NCI-H2081 (cell line): Measurements from ENCODE around the gene PLEKHH1.

Source experiments
- DNase-seq, 2 experiments: peaks; one replicate each; lab custom pipeline; 2025; lab: John Stamatoyannopoulos, UW

Gene PLEKHH1

DNA sequence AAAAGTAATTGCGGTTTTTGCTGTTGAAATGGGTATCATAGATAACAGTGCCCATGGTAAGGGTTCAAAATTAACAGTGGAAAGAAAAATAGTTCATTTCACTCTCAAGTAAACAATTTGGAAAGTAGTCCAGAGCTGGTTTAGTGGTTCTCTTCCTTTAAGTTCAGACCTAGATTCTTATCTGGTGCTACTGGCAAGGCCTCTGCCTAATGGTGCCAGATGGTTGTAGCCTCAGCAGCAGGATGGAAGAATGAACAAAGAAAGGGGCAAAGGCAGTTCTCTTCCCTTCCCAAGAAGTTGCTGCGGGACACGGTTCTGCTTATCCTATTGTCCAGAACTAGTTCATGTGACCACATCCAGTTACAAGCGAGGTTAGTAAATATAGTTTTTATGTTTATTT, 97.1 kb downstream of the PLEKHH1 start:
- DNase-seq: no peak

DNA sequence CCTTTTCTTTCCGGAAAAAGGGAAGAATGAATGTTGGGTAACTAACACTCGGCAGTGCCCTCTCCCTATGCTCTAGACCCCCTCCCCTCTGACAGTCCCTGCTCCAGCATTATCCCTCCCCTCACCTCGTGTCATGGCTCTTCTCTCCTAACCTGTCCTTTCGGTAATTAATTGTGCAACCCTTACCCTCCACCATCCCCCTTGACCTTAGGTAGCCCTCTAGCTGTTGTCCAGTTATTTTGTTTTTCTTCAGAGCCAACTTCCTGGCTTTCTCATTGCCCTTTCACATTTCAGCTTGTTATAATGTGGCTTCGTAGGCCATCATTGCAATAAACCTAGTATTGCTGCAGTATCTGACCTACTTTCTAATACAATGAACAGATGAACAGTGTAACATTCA, 97.8 kb downstream of the PLEKHH1 start:
- no peak for DNase-seq

DNA sequence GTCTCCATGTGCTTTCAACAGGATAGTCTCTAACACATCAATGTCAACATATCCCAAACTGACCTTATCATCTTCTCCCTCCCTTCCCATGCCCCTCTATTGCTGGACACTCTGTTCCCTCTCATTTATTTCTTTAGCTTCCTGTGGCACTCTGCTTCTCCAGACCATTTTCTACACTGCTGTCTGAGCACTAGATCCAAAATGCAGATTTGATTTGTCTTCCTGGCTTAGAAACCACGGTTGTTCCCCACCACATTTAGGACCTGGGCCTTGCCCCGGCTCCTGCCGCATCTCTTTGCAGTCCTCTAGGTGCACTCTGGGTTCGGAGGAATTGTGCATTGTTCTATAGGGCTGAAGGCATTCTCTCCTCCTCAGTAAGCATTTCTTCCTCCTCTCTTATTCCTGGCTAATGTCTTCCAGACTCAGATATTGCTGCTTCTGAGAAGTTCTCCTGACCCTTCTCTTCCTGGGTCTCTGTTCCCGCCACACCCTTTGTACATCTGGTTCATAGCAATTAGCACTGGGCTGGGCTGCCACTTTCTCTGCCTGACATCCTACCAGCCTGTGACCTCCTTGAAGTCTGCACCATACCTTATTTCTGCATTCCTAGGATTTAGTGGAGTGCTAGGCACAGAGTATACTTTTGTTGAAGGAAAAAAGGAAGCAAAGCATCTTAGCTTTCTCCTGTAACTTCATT, 100.5 kb downstream of the PLEKHH1 start:
- DNase-seq: no peak

DNA sequence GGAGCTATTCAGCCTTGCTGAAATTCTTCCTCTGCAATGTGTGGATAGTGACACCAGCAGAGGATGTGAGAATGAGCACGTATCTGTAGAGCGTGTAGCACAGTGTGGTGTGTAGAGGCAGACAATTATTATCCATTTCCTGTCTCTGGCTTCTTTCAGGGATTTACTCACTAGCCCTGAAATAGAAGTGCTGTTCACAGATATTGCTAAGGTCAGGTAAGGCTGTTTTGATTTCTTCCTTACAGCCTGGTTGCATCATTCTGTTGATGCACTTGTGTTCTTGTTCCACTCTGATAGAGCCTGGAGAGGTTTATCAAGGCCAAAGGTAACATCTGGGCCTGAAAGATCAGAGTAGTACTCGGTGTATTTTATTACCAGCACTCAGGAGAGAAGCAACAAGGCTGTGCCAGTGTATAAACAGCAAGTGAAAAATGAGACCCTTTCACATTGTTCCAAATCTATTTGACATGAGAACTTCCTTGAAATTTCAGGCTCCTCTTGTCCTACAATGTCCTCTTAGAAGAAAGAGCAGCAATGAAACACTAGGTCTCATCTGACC, 103.3 kb downstream of the PLEKHH1 start:
- DNase-seq: peak in 1 of 2 experiments; percentile 10

DNA sequence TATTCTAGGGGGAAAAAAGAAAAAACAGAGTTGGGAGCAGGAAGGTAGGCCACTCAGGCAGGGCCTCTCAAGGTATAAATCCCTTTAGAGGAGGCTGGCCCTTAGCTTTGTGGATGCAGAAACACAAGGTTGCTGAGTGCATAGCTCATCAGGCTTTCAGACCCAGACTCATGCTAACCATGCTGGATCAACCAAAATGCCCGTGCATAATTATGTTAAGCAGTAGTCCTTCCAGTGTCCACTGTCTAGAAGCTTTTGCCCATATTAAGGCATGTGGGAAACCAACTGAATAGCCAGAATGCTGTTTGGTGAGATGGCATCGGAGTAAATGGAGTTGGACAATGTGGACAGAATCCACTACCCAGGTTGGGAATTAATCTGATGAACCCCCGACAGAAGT, 105.6 kb downstream of the PLEKHH1 start:
- DNase-seq: no peak
